KOPT-K1 (cell line): Measurements from ENCODE around the gene TMEM253.

Source experiments
- H3K27ac ChIP-seq: fragments of 200-600 bp; sonication (generic); 2 replicates; pipeline ENCODE4 v1.5.1; 2016; ENCODE audit warnings: antibody characterized with exemption, mild to moderate bottlenecking, low read depth, low read length; ENCODE audit not compliant: poor library complexity, severe bottlenecking
- H3K36me3 ChIP-seq: fragments of 200-600 bp; sonication (generic); 2 replicates; pipeline ENCODE4 v1.5.1; 2017; ENCODE audit warnings: antibody characterized with exemption, mild to moderate bottlenecking, low read length, moderate library complexity; ENCODE audit not compliant: insufficient read depth
- H3K9me3 ChIP-seq: fragments of 200-600 bp; sonication (generic); 2 replicates; pipeline ENCODE4 v1.5.1; 2017; ENCODE audit warnings: antibody characterized with exemption, low read length, mild to moderate bottlenecking; ENCODE audit not compliant: insufficient read depth, poor library complexity, severe bottlenecking

The TMEM253 gene

GRCh38 chr14:21103411-21103709, 2.5 kb downstream of the TMEM253 start:
- H3K36me3 ChIP-seq, result no peaks in the 10 kb centered on the region
- H3K27ac ChIP-seq, result peak overlapping the region; percentile 97
- no peaks in the 10 kb centered on the region for H3K9me3 ChIP-seq

- Histone ChIP-seq H3K36me3 (no peaks in the 10 kb centered on the region), H3K27ac (peak overlapping the region; percentile 97), H3K9me3 (no peaks in the 10 kb centered on the region)
Measured at GRCh38 chr14:21103710-21104447, 3.0 kb downstream of the TMEM253 start.

GRCh38 chr14:21104448-21105060, 3.7 kb downstream of the TMEM253 start:
- Histone ChIP-seq H3K36me3 (no peaks in the 10 kb centered on the region), H3K9me3 (no peaks in the 10 kb centered on the region), H3K27ac (peak overlapping the region; percentile 97)

DNA sequence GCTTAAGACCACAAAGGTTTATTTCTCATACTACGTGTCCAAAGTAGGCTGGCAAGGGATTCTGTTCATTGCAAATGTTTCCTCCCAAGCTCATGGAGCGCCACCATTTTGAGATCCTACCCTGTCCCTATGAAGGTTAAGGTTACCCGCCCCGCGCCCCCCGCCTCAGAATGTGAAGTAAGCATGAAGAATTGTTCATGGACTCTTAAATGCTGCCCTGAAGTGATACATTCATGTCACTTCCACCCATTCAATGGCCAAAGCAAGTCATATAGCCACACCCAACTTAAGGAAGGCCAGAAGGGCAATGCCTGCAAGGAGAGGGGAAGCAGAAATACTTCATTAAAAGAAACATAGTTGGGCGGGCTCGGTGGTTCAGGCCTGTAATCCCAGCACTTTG, 4.2 kb downstream of the TMEM253 start:
- peak overlapping the region; percentile 97 for H3K27ac ChIP-seq
- H3K9me3 ChIP-seq, result no peaks in the 10 kb centered on the region
- no peaks in the 10 kb centered on the region for H3K36me3 ChIP-seq

DNA sequence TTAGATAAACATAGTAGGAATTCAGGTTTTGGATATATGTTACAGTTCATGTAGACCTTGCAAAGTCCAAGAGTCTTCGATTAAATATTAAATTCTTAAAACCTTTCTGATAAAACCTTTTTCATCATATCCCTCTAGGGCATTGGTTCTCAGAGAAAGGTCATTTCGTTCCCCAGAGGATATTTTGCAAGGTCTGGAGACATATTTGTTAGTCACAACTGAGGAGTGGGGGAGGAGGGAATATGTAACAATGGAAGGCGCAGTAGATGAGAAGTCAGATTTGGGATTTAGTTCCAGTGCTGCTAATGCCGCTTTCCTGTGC, 5.3 kb downstream of the TMEM253 start:
- H3K36me3 ChIP-seq, result no peaks in the 10 kb centered on the region
- no peak overlapping the region for H3K27ac ChIP-seq
- H3K9me3 ChIP-seq, result no peaks in the 10 kb centered on the region

GRCh38 chr14:21106498-21107282, 5.8 kb downstream of the TMEM253 start:
- Histone ChIP-seq H3K27ac (no peak overlapping the region), H3K9me3 (no peaks in the 10 kb centered on the region), H3K36me3 (no peaks in the 10 kb centered on the region)

- Histone ChIP-seq H3K9me3 (no peaks in the 10 kb centered on the region), H3K36me3 (no peaks in the 10 kb centered on the region), H3K27ac (no peak overlapping the region)
Measured at GRCh38 chr14:21107283-21107800, 6.5 kb downstream of the TMEM253 start.

DNA sequence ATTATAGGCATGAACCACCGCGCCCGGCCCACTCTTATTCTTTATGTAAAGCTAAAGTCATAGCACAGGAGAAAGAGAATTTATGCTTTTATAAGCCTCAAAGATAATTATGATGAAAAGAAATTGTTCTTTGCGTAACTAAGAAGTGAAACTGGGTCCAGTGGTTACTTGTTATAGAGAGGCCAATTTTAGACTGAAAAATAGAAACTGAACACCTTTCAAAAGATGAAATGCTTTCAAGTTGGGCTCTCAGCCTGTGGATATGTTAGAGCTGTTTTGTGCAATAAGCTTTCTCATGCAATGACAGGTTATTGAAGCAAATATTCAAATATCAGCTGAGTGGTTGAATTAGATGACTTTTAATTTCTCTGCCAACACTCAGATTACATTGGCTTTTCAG, 7.9 kb downstream of the TMEM253 start:
- Histone ChIP-seq H3K27ac (no peak overlapping the region), H3K9me3 (no peaks in the 10 kb centered on the region), H3K36me3 (no peaks in the 10 kb centered on the region)

- Histone ChIP-seq H3K9me3 (no peaks in the 10 kb centered on the region), H3K36me3 (no peaks in the 10 kb centered on the region), H3K27ac (no peak overlapping the region)
Measured at GRCh38 chr14:21109377-21110138, 8.7 kb downstream of the TMEM253 start.

DNA sequence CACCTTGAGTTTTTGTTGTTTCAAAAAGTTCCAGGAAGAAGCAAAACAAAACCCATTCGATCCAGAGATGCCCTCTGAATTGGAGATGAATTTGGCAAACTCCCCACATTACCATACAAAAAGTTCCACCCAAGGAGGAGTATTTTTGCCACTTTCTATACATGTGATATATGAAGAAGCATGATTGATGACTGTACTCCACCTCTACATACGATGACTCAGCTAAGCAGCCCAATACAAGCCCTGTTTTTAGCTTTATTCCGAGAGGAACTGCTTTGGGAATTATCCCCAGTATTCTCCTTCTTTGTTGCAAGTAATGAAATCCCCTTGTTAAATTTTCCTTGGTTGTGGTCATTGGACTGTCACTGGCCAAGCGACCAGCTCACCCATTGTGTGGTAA, 11.4 kb downstream of the TMEM253 start:
- Histone ChIP-seq H3K9me3 (no peaks in the 10 kb centered on the region), H3K27ac (no peak overlapping the region), H3K36me3 (no peaks in the 10 kb centered on the region)

DNA sequence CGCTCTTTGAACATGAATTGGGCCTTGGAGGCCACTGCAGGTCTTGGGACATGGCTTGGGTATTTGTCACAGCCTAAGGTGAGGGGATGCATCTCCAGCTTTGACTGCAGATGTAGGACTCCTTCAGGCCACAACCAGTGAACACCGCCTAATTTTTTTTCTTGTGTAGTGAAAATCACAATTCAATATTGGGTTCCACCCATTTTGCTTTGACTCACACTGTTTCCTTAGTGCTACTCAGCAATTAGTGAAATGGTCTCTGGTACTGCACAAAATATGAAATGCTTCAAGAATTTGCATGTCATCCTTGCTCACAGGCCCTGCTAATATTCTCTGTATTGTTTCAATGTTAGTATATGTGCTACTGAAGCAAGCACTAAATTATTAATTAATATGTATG, 12.5 kb downstream of the TMEM253 start:
- no peaks in the 10 kb centered on the region for H3K36me3 ChIP-seq
- no peak overlapping the region for H3K27ac ChIP-seq
- no peaks in the 10 kb centered on the region for H3K9me3 ChIP-seq

- Histone ChIP-seq H3K9me3 (no peaks in the 10 kb centered on the region), H3K36me3 (no peaks in the 10 kb centered on the region), H3K27ac (no peak overlapping the region)
Measured at GRCh38 chr14:21118933-21119332, 18.1 kb downstream of the TMEM253 start.

GRCh38 chr14:21120686-21121085, 19.8 kb downstream of the TMEM253 start:
- Histone ChIP-seq H3K9me3 (no peaks in the 10 kb centered on the region), H3K27ac (no peak overlapping the region), H3K36me3 (no peaks in the 10 kb centered on the region)

DNA sequence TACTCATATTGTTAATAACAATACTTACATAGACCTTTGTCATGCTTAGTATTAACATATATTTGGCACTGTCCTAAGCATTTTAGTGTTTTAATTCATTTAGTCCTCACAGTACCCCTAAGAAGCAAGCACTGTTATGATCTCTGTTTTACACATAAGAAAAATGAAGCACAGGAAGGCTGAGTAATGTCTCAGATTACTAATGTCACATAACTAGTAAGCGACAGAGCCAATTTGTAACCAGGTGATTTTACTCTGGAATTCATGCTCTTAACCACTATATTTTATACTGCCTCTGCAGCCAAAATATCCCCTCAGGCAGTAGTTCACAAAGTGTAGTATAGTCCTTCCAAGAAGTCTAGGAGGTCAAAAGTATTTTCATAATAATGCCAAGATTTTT, 20.3 kb downstream of the TMEM253 start:
- Histone ChIP-seq H3K27ac (no peak overlapping the region), H3K36me3 (no peaks in the 10 kb centered on the region), H3K9me3 (no peaks in the 10 kb centered on the region)

GRCh38 chr14:21123429-21123828, 22.6 kb downstream of the TMEM253 start:
- Histone ChIP-seq H3K9me3 (no peaks in the 10 kb centered on the region), H3K27ac (no peak overlapping the region)

More at GRCh38 chr14:21123429-21123828, 22.6 kb downstream of the TMEM253 start:
- H3K36me3 ChIP-seq, result no peaks in the 10 kb centered on the region
